Osteocyte (in vitro differentiated cells): ENCODE results near the gene OPALIN. TPM values are rescaled to one million over a fixed set of nuclear protein-coding genes. Genes with fewer than 3 reads are reported as not detected.
A peak's percentile ranks its signal among the peaks of the same experiment; 100 is the strongest.

Experiments used
- DNase-seq: peaks from one replicate; pipeline ENCODE4 v3.0.0; 2021; ENCODE audit warnings: mixed read lengths; ENCODE audit not compliant: unreplicated experiment; ENCODE audit errors: extremely low spot score
- H3K27ac Mint-ChIP-seq: one replicate; pipeline ENCODE4 v1.8.0; 2021; ENCODE audit warnings: mild to moderate bottlenecking, mixed read lengths; ENCODE audit not compliant: unreplicated experiment
- H3K27me3 Mint-ChIP-seq: one replicate; pipeline ENCODE4 v1.8.0; 2021; ENCODE audit warnings: mixed read lengths; ENCODE audit not compliant: unreplicated experiment
- H3K36me3 Mint-ChIP-seq: one replicate; pipeline ENCODE4 v1.8.0; 2021; ENCODE audit warnings: mixed read lengths; ENCODE audit not compliant: unreplicated experiment
- H3K4me1 Mint-ChIP-seq: one replicate; pipeline ENCODE4 v1.8.0; 2021; ENCODE audit warnings: mixed read lengths; ENCODE audit not compliant: unreplicated experiment
- H3K4me3 Mint-ChIP-seq: one replicate; pipeline ENCODE4 v1.8.0; 2021; ENCODE audit warnings: mild to moderate bottlenecking, moderate library complexity, mixed read lengths; ENCODE audit not compliant: unreplicated experiment
- H3K9me3 Mint-ChIP-seq: one replicate; pipeline ENCODE4 v1.8.0; 2021; ENCODE audit warnings: mixed read lengths; ENCODE audit not compliant: unreplicated experiment
- CTCF ChIP-seq: fragments of 200-600 bp; sonication (generic); IDR thresholded peaks from 2 replicates; pipeline ENCODE4 v1.5.0; 2021; ENCODE audit warnings: antibody characterized with exemption, mild to moderate bottlenecking, moderate library complexity
- total RNA-seq: library from RNA; stranded (reverse); gene quantifications from 2 replicates; pipeline ENCODE4 v1.2.1, GENCODE V29; 2021

The OPALIN gene
- total RNA-seq, 1 donor from 2014 or later = not detected

GRCh38 chr10:96402417-96403305 is 43.9 kb upstream of the OPALIN start:
- no peak for TF ChIP-seq CTCF
- no peaks in the 10 kb centered on the region for H3K9me3 Mint-ChIP-seq
- no peak for DNase-seq
- H3K27ac Mint-ChIP-seq = no peak overlapping the region
- peaks cover 64% of the 10 kb centered on the region for H3K27me3 Mint-ChIP-seq
- no peak overlapping the region for H3K4me3 Mint-ChIP-seq
- H3K4me1 Mint-ChIP-seq = no peaks in the 10 kb centered on the region
- no peaks in the 10 kb centered on the region for H3K36me3 Mint-ChIP-seq

DNA sequence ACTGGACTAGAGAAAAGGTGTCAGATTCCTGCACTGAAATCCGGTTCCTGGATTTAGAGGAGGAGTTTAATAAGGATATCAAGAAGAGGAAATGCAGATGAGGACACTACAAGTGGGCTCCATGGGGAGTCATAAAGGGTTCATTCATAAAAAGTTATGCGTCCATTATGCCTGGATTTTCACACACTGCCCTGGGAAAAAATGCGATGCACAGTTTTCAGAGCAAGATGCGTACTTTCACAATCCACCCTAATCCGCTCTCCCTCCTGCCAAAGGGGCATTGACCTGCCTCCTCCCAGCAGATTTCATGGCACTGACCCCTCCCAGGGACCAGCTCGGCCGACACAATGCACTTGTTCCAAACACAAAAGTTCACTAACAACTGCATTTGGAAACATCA is 42.2 kb upstream of the OPALIN start:
- Mint-ChIP-seq H3K27ac (no peak overlapping the region), H3K36me3 (no peaks in the 10 kb centered on the region), H3K9me3 (no peaks in the 10 kb centered on the region), H3K4me1 (no peaks in the 10 kb centered on the region), H3K4me3 (no peak overlapping the region), H3K27me3 (peaks cover 70% of the 10 kb centered on the region)
- DNase-seq = no peak
- TF ChIP-seq CTCF = no peak

DNA sequence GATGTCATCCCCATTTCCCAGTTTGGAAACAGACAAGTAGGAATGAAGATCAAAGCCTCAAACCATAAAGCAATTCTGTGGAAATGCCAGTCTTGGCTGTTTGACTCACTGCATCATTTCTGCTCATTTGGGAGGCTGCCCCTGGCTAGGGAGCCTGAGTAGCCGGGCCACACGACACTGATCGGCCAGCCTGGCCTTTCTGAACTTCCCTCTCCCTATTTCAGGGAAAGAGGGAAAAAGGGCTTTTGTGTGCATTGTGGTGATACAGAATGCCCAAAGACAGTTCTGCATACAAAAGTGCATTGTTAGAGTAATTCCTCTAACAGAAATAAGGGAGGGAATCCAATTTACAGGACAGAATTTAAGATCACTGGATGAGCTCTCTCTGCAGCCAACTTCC is 41.7 kb upstream of the OPALIN start:
- Mint-ChIP-seq H3K36me3 (no peaks in the 10 kb centered on the region), H3K27ac (no peak overlapping the region), H3K4me1 (no peaks in the 10 kb centered on the region), H3K9me3 (no peaks in the 10 kb centered on the region), H3K27me3 (peaks cover 72% of the 10 kb centered on the region), H3K4me3 (no peak overlapping the region)
- no peak for TF ChIP-seq CTCF
- no peak for DNase-seq

- Mint-ChIP-seq H3K9me3 (no peaks in the 10 kb centered on the region), H3K36me3 (no peaks in the 10 kb centered on the region), H3K4me3 (no peak overlapping the region), H3K27me3 (peaks cover 72% of the 10 kb centered on the region), H3K4me1 (no peaks in the 10 kb centered on the region), H3K27ac (no peak overlapping the region)
- DNase-seq = no peak
- TF ChIP-seq CTCF = no peak
Measured at GRCh38 chr10:96397902-96398301, 39.1 kb upstream of the OPALIN start.

GRCh38 chr10:96395931-96396877 is 37.4 kb upstream of the OPALIN start:
- Mint-ChIP-seq H3K27ac (no peak overlapping the region), H3K27me3 (peaks cover 62% of the 10 kb centered on the region), H3K9me3 (no peaks in the 10 kb centered on the region), H3K4me1 (no peaks in the 10 kb centered on the region), H3K36me3 (no peaks in the 10 kb centered on the region), H3K4me3 (no peak overlapping the region)
- TF ChIP-seq CTCF = peak; percentile 87
- no peak for DNase-seq
